ENCODE measurements around the gene SYT5.

DNA sequence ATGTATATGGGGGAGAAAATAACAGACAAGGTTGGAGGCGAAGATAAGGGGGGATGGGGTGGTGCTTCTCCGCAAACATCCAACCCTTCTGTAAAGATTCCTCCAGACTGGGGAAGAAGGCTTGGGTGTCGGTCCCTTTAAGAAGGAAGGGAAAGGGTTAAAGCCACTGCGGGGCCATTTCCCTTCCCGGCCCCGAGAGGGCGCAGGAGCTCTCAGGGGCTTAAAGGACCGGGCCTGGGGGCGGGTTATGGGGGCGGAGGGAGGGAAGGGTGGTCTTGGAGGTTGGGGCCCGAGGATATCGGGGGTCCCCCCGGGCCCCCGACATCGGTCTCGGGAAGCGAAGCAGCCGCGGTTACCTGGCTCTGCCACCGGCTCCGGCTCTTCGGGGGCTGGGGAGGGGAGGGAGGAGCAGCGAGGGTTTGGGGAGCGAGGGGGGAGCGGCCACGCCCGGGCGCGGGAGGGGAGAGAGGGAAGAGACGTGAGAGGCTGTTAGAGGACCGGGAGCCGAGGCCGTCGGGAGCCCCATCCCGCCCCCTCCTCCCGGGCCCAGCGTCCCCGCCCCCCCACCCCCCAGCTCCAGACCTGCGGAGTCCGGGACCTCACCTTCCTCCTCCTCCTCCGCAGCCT is 33.9 kb downstream of the SYT5 start:
- peak; percentile 34 to 55 for TF ChIP-seq CTCF (IDR thresholded peaks at IDR 0.05; ENCODE audit: extremely low read depth in 1 of 2, insufficient read depth in 1 of 2, low read depth in 1 of 2, low read length in 2 of 2)
- no peak for TF ChIP-seq POLR2A (IDR thresholded peaks at IDR 0.05; ENCODE audit: low read depth, low read length)
- TF ChIP-seq EZH2 (IDR thresholded peaks at IDR 0.05; ENCODE audit: borderline replicate concordance, low read depth, low read length, severe bottlenecking) = no peak

All from endothelial cell of umbilical vein (primary cell).